GM12878 (cell line): ENCODE measurements around the gene TNFSF12. TPM values are rescaled to one million over a fixed set of nuclear protein-coding genes. Genes with fewer than 3 reads are reported as not detected.

Source experiments
- CHD2 ChIP-seq: IDR thresholded peaks from 2 replicates; pipeline ENCODE4 v1.6.1; 2011; ENCODE audit warnings: low read depth, low read length, improper control_type of control experiment, borderline replicate concordance
- ELK1 ChIP-seq: IDR thresholded peaks from 2 replicates; pipeline ENCODE4 v1.6.1; 2012; ENCODE audit warnings: low read depth, low read length, improper control_type of control experiment
- ETV6 ChIP-seq, 2 experiments: fragments of 450-650 bp in 1 of 2; IDR thresholded peaks in 1 of 2; conservative IDR thresholded peaks in 1 of 2; 2 replicates each; pipeline ENCODE4 v1.6.1; 2014; ENCODE audit warnings: antibody characterized with exemption in 1 of 2, borderline replicate concordance in 1 of 2, low read depth in 1 of 2, mild to moderate bottlenecking in 1 of 2, moderate library complexity in 1 of 2
- HDGF ChIP-seq: fragments of 450-650 bp; IDR thresholded peaks from 2 replicates; pipeline ENCODE4 v1.6.1; 2016; ENCODE audit warnings: antibody characterized with exemption
- IKZF1 ChIP-seq: fragments of 450-650 bp; conservative IDR thresholded peaks from 2 replicates; pipeline ENCODE4 v1.6.1; 2017; ENCODE audit warnings: antibody characterized with exemption, mild to moderate bottlenecking
- IKZF2 ChIP-seq, 2 experiments: fragments of 450-650 bp; IDR thresholded peaks; 2 replicates each; pipeline ENCODE4 v1.6.1; 2017; ENCODE audit warnings: mild to moderate bottlenecking in 2 of 2, moderate library complexity in 2 of 2
- MXI1 ChIP-seq: fragments of 150-350 bp; IDR thresholded peaks from 2 replicates; pipeline ENCODE4 v1.6.1; 2011; ENCODE audit warnings: low read depth, mild to moderate bottlenecking, inconsistent platforms, low read length, improper control_type of control experiment
- NBN ChIP-seq: fragments of 450-650 bp; IDR thresholded peaks from 2 replicates; pipeline ENCODE4 v1.6.1; 2016
- NFIC ChIP-seq: IDR thresholded peaks from 2 replicates; pipeline ENCODE4 v1.6.1; 2012; ENCODE audit warnings: low read depth, mild to moderate bottlenecking, inconsistent platforms, low read length, moderate library complexity
- NR2C2 ChIP-seq: IDR thresholded peaks from 2 replicates; pipeline ENCODE4 v1.6.1; 2011; ENCODE audit warnings: borderline replicate concordance, low read depth; ENCODE audit not compliant: control insufficient read depth, insufficient read length
- PKNOX1 ChIP-seq: fragments of 450-650 bp; IDR thresholded peaks from 2 replicates; pipeline ENCODE4 v1.6.1; 2016; ENCODE audit warnings: mild to moderate bottlenecking
- POU2F2 ChIP-seq: IDR thresholded peaks from 3 replicates; pipeline ENCODE4 v1.6.1; 2011; ENCODE audit warnings: low read depth, mild to moderate bottlenecking, low read length, borderline replicate concordance
- TARDBP ChIP-seq: IDR thresholded peaks from 2 replicates; pipeline ENCODE4 v1.6.1; 2016; ENCODE audit warnings: borderline replicate concordance
- TCF12 ChIP-seq: IDR thresholded peaks from 2 replicates; pipeline ENCODE4 v1.6.1; 2011; ENCODE audit warnings: low read depth, mild to moderate bottlenecking, low read length
- WRNIP1 ChIP-seq: IDR thresholded peaks from 2 replicates; pipeline ENCODE4 v1.6.1; 2011; ENCODE audit warnings: low read depth, low read length, improper control_type of control experiment, borderline replicate concordance
- YY1 ChIP-seq: IDR thresholded peaks from 2 replicates; pipeline ENCODE4 v1.6.1; 2011; ENCODE audit warnings: low read depth, mild to moderate bottlenecking, low read length
- ZZZ3 ChIP-seq: IDR thresholded peaks from 2 replicates; pipeline ENCODE4 v1.6.1; 2011; ENCODE audit warnings: low read depth; ENCODE audit not compliant: control insufficient read depth, insufficient read length
- polyA plus RNA-seq, 11 experiments: library from polyadenylated mRNA; depleted of rRNA in 4 of 11; unstranded in 6 of 11; stranded (reverse) in 5 of 11; fragments of >200 nt; fragmentation: Nextera tagmentation in 4 of 11; fragmentation: Illumina TruSeq in 1 of 11; extraction: Ambion mirVana in 4 of 11; extraction: Trizol in 1 of 11; gene quantifications; 1 replicate in 1 of 11; 2 replicates in 10 of 11; pipeline versions ENCODE4 v1.2.1 to v1.2.3, GENCODE V29; 2011 to 2016; ENCODE audit warnings: inconsistent platforms in 2 of 11, missing spikeins in 2 of 11, low read depth in 1 of 11
- total RNA-seq, 4 experiments: library from RNA; depleted of rRNA in 3 of 4; stranded (reverse); fragments of >200 nt in 3 of 4; fragmentation: Illumina TruSeq in 1 of 4; extraction: Trizol in 1 of 4; gene quantifications; 2 replicates each; pipeline versions ENCODE4 v1.2.1 to v1.2.3, GENCODE V29; 2013 to 2021

TNFSF12 gene
- total and polyA plus RNA-seq, 10 of the 15 experiments (the other 5 are each of a cell fraction or from before 2014, with no cell fraction given): 0.32 to 7.0 (median 2.6) TPM

- TF ChIP-seq ELK1: no peak
- TF ChIP-seq NFIC: no peak
- no peak for TF ChIP-seq IKZF2 (IDR thresholded peaks at IDR 0.05)
- no peak for TF ChIP-seq NR2C2
- no peak for TF ChIP-seq MXI1
- no peak for TF ChIP-seq ETV6 (conservative IDR thresholded peaks at IDR 0.05 in 1 of 2, IDR thresholded peaks at IDR 0.05 in 1 of 2; ENCODE audit: borderline replicate concordance in 1 of 2, low read depth in 1 of 2)
- no peak for TF ChIP-seq ZZZ3
- TF ChIP-seq CHD2: no peak
- peak; percentile 86; the same call in 1 of the 2 replicates for TF ChIP-seq HDGF
- 0 out of 2 replicates have a peak, but pooled peaks have one; percentile 15 for TF ChIP-seq TCF12
- TF ChIP-seq IKZF1: no peak
- TF ChIP-seq NBN: no peak
- TF ChIP-seq PKNOX1: no peak
- no peak for TF ChIP-seq POU2F2
- no peak for TF ChIP-seq YY1
- TF ChIP-seq WRNIP1: no peak
- TF ChIP-seq TARDBP: no peak
These were observed 670 bp downstream of the TNFSF12 start (continued) for GRCh38 chr17:7549401-7550055.
